Anterior cingulate cortex (tissue), 58 donors: Measurements from ENCODE around the gene DLG4.

Source experiments
- DNase-seq, 58 donors: peaks; one replicate each; lab custom pipeline; 2025; lab: John Stamatoyannopoulos, UW

DLG4 gene

GRCh38 chr17:7218166-7218565 is 1.5 kb downstream of the DLG4 start:
- DNase-seq: no peak

- peak in 33 of 58 donors; percentile 15 to 80 (median 49) for DNase-seq
These were observed 2.3 kb downstream of the DLG4 start for GRCh38 chr17:7217113-7217987.

GRCh38 chr17:7216242-7217112 is 3.2 kb downstream of the DLG4 start:
- peak in 1 of 58 donors; percentile 12 for DNase-seq

GRCh38 chr17:7215652-7216180 is 3.9 kb downstream of the DLG4 start:
- DNase-seq: peak in 1 of 58 donors; percentile 32

- DNase-seq: peak in 1 of 58 donors; percentile 93
These were observed 4.4 kb downstream of the DLG4 start for GRCh38 chr17:7215136-7215638.

- peak; percentile 75 to 99 (median 96) for DNase-seq
These were observed 5.1 kb downstream of the DLG4 start for GRCh38 chr17:7214300-7215135.

GRCh38 chr17:7213895-7214299 is 5.7 kb downstream of the DLG4 start:
- peak in 47 of 58 donors; percentile 43 to 93 (median 77) for DNase-seq

GRCh38 chr17:7211491-7212273 is 8.0 kb downstream of the DLG4 start:
- no peak for DNase-seq

GRCh38 chr17:7208754-7209460 is 10.7 kb downstream of the DLG4 start:
- DNase-seq: no peak

- no peak for DNase-seq
These were observed 11.5 kb downstream of the DLG4 start for GRCh38 chr17:7208027-7208571.

GRCh38 chr17:7207120-7208001 is 12.3 kb downstream of the DLG4 start:
- peak in 2 of 58 donors; percentile 27 to 50 for DNase-seq

- no peak for DNase-seq
These were observed 14.1 kb downstream of the DLG4 start for GRCh38 chr17:7205561-7205960.

- peak; percentile 36 to 91 (median 82) for DNase-seq
These were observed 14.7 kb downstream of the DLG4 start for GRCh38 chr17:7204828-7205461.

- DNase-seq: peak in 20 of 58 donors; percentile 17 to 71 (median 43)
These were observed 15.3 kb downstream of the DLG4 start for GRCh38 chr17:7204336-7204735.

GRCh38 chr17:7203391-7203790 is 16.2 kb downstream of the DLG4 start:
- DNase-seq: no peak

- DNase-seq: no peak
These were observed 22.8 kb downstream of the DLG4 start for GRCh38 chr17:7196651-7197401.
